MM.1S (cell line): Measurements from ENCODE around the gene PTPRD.

Experiments used
- DNase-seq: peaks from one replicate; pipeline ENCODE4 v3.0.0-alpha.2; 2015
- H2AFZ ChIP-seq: fragments of 300-600 bp; sonication (generic); 2 replicates; pipeline ENCODE4 v1.6.0; 2016; ENCODE audit warnings: antibody characterized with exemption, low read length
- H3F3A ChIP-seq: fragments of 300-600 bp; sonication (generic); 2 replicates; pipeline ENCODE4 v1.6.1; 2016; ENCODE audit warnings: mild to moderate bottlenecking, antibody characterized with exemption, low read length, moderate library complexity, mixed read lengths; ENCODE audit not compliant: insufficient read depth
- H3K27ac ChIP-seq: fragments of 300-600 bp; sonication (generic); 2 replicates; pipeline ENCODE4 v1.5.1; 2016; ENCODE audit warnings: mild to moderate bottlenecking, low read length
- H3K27me3 ChIP-seq: fragments of 300-600 bp; sonication (generic); replicated peaks from 2 replicates; pipeline ENCODE4 v1.6.0; 2016; ENCODE audit warnings: low read length; ENCODE audit not compliant: insufficient read depth
- H3K36me3 ChIP-seq: fragments of 300-600 bp; sonication (generic); replicated peaks from 2 replicates; pipeline ENCODE4 v1.6.1; 2016; ENCODE audit warnings: mild to moderate bottlenecking, low read length, mixed read lengths; ENCODE audit not compliant: insufficient read depth
- H3K4me1 ChIP-seq: fragments of 300-600 bp; sonication (generic); 2 replicates; pipeline ENCODE4 v1.6.1; 2016; ENCODE audit warnings: low read length, mixed read lengths
- H3K4me2 ChIP-seq: fragments of 300-600 bp; sonication (generic); 2 replicates; pipeline ENCODE4 v1.6.0; 2016; ENCODE audit warnings: low read depth, low read length
- H3K4me3 ChIP-seq: fragments of 300-600 bp; sonication (generic); 2 replicates; pipeline ENCODE4 v1.5.1; 2016; ENCODE audit warnings: low read length, mixed read lengths
- H3K79me2 ChIP-seq: fragments of 300-600 bp; sonication (generic); 2 replicates; pipeline ENCODE4 v1.6.1; 2016; ENCODE audit warnings: mixed run types, low read length, mixed read lengths
- H3K9ac ChIP-seq: fragments of 300-600 bp; sonication (generic); 2 replicates; pipeline ENCODE4 v1.6.1; 2016; ENCODE audit warnings: low read length, mixed read lengths
- H3K9me2 ChIP-seq: fragments of 300-600 bp; sonication (generic); replicated peaks from 2 replicates; pipeline ENCODE4 v1.6.1; 2016; ENCODE audit warnings: mild to moderate bottlenecking, low read length, mixed read lengths; ENCODE audit not compliant: insufficient read depth
- H3K9me3 ChIP-seq: fragments of 300-600 bp; sonication (generic); replicated peaks from 2 replicates; pipeline ENCODE4 v1.6.1; 2016; ENCODE audit warnings: mild to moderate bottlenecking, low read length, mixed read lengths; ENCODE audit not compliant: insufficient read depth
- H4K20me1 ChIP-seq: fragments of 300-600 bp; sonication (generic); 2 replicates; pipeline ENCODE4 v1.6.1; 2016; ENCODE audit warnings: mild to moderate bottlenecking, low read length, moderate library complexity, mixed read lengths; ENCODE audit not compliant: insufficient read depth
- CTCF ChIP-seq: fragments of 300-600 bp; sonication (generic); IDR thresholded peaks from 2 replicates; pipeline ENCODE4 v1.5.1; 2016; ENCODE audit warnings: antibody characterized with exemption, low read length, mixed read lengths
- EZH2 ChIP-seq: fragments of 300-600 bp; sonication (generic); optimal IDR thresholded peaks from 2 replicates; pipeline ENCODE3; 2017; ENCODE audit warnings: low read depth, mild to moderate bottlenecking, antibody characterized with exemption, low read length, mixed read lengths
- EZH2phosphoT487 ChIP-seq: fragments of 300-600 bp; sonication (generic); IDR thresholded peaks from 2 replicates; pipeline ENCODE4 v1.6.1; 2018; ENCODE audit warnings: antibody characterized with exemption, low read length

PTPRD gene

DNA sequence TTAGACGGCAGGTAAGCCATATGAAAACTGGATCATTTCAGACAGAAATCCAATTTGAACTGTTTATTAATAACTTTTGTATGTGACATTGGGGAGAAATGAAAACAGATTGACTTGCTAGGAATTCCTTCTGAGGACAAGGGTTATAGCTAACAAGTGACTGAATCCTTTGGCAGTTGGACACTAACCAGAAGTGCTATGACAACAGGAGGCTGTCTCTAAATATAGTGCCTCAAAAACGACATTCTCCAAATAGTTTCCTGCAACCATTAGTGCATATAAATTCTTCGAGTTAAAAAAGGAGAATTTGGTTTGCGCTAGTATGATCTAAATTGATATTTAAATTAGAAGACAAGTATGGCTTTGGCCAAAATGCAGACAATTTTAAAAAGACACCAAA, 338.6 kb downstream of the PTPRD start:
- Histone ChIP-seq H3K9ac (no peak overlapping the region), H3K4me2 (no peak overlapping the region), H2AFZ (no peak overlapping the region), H3K27ac (no peak overlapping the region), H3K4me3 (no peak overlapping the region), H3K9me2 (no peaks in the 10 kb centered on the region), H3K4me1 (no peaks in the 10 kb centered on the region), H3K27me3 (no peaks in the 10 kb centered on the region), H4K20me1 (no peaks in the 10 kb centered on the region), H3K79me2 (no peaks in the 10 kb centered on the region), H3F3A (no peaks in the 10 kb centered on the region), H3K36me3 (no peaks in the 10 kb centered on the region), H3K9me3 (no peaks in the 10 kb centered on the region)
- TF ChIP-seq EZH2phosphoT487 (no peak), EZH2 (no peak), CTCF (no peak)
- DNase-seq: no peak

DNA sequence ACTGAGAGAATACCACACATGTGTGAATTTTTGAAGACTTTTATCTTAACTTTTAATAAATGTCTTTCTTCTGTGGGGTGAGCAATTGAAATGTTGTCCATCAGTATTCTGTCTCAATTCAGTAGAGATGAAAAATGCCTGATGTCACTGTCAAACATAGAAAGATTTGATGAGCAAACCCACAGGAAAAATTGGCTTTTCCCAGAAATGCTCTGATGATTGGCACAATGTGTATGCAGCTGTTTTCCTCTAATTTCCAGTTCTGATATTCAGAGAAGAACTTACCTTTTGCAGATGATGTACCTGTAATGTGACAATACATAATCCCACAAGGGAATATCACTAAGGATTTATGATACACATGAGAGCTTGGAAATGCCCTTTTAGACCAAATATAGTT, 340.0 kb downstream of the PTPRD start:
- Histone ChIP-seq H3K9me2 (no peaks in the 10 kb centered on the region), H3K4me3 (no peak overlapping the region), H3F3A (no peaks in the 10 kb centered on the region), H3K9me3 (no peaks in the 10 kb centered on the region), H3K36me3 (no peaks in the 10 kb centered on the region), H3K27me3 (no peaks in the 10 kb centered on the region), H3K79me2 (no peaks in the 10 kb centered on the region), H4K20me1 (no peaks in the 10 kb centered on the region), H3K4me2 (no peak overlapping the region), H3K9ac (no peak overlapping the region), H2AFZ (no peak overlapping the region), H3K4me1 (no peaks in the 10 kb centered on the region), H3K27ac (no peak overlapping the region)
- TF ChIP-seq EZH2phosphoT487: no peak
- no peak for TF ChIP-seq EZH2
- no peak for DNase-seq

DNA sequence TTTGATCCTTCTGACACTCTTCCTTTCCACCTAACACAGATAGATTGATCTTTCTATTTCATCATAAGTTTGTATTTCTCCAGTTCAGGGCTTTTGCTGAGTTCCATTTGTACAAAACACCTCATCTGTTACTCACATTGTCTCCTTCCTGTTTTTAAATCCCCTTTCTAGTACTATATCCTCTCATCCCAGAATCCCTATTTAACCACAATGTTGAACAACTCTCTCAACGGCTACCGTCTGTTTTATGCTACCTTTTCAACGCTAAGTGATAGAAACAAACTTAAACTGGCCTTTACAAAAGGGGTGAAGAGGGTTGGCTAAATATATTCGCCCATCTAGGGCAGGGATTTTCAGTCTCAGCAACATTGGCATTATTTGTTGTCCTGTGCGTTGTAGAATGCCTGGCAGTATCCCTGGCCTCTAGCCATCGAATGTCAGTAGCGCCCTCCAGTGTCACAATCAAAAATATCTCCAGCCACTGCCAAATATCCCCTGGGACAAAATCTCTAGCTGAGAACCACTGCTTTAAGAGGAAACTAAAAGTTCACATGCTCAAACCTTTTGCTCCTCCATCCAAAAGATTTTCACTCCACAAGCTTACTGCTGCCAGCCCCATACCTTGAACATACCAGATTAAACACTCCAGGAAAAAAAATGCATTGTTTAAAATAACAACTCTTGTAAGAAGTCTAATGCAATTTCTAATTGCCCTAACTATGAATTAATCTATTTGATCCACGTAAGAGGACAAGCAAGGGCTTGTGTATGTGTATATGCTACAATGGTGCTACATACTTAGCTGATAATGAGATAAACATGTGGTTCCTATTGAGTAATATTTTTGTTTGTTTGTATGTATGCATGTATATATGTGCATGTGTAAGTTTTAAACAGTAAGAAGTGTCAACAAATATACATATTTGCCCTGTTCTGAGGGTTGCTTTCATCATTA, 344.0 kb downstream of the PTPRD start:
- Histone ChIP-seq H3K4me2 (no peak overlapping the region), H3K36me3 (no peaks in the 10 kb centered on the region), H3K4me3 (no peak overlapping the region), H3K9me3 (no peaks in the 10 kb centered on the region), H2AFZ (peak overlapping the region; percentile 54; the same call in 1 of the 2 replicates), H3K9ac (no peak overlapping the region), H3F3A (no peaks in the 10 kb centered on the region), H3K27me3 (no peaks in the 10 kb centered on the region), H3K9me2 (no peaks in the 10 kb centered on the region), H4K20me1 (no peaks in the 10 kb centered on the region), H3K27ac (no peak overlapping the region), H3K79me2 (no peaks in the 10 kb centered on the region), H3K4me1 (no peaks in the 10 kb centered on the region)
- DNase-seq: peak; percentile 37
- TF ChIP-seq EZH2phosphoT487 (no peak), CTCF (peak; percentile 57)

DNA sequence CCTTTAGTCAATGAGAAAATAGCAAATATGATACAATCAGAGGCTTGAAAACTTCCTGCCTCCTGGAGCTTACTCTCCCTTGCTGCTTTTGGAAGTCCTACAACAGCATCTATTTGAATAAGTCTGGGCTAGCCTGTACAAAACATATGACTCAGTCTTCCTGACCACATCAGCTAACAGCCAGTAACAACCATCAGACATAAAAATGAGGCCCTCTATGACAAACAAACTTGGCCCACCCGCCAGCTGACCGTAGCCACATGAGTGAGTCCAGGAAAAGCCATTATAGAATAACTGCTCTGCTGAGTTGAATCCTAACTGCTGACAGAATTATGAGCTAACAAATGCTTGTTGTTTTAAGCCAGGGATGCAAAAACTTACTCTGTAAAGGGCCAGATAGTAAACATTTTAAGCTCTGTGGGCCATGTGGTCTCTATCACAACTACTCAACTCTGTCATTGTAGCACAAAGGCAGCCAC, 347.6 kb downstream of the PTPRD start:
- Histone ChIP-seq H3K79me2 (no peaks in the 10 kb centered on the region), H3K27ac (no peak overlapping the region), H3K4me3 (no peak overlapping the region), H3F3A (no peaks in the 10 kb centered on the region), H3K9ac (no peak overlapping the region), H3K36me3 (no peaks in the 10 kb centered on the region), H3K9me3 (no peaks in the 10 kb centered on the region), H2AFZ (no peak overlapping the region), H4K20me1 (no peaks in the 10 kb centered on the region), H3K27me3 (no peaks in the 10 kb centered on the region), H3K4me2 (no peak overlapping the region), H3K4me1 (no peaks in the 10 kb centered on the region), H3K9me2 (no peaks in the 10 kb centered on the region)
- no peak for DNase-seq
- no peak for TF ChIP-seq CTCF
- no peak for TF ChIP-seq EZH2phosphoT487
- no peak for TF ChIP-seq EZH2
